GM18868 (cell line): ENCODE measurements around the gene GSC2.
A peak's percentile ranks its signal among the peaks of the same experiment; 100 is the strongest.

Experiments used
- ATAC-seq: cut with Tn5 transposase; IDR thresholded peaks from one replicate; pipeline ENCODE4 v1.9.1; 2021; ENCODE audit warnings: mild to moderate bottlenecking, moderate library complexity; ENCODE audit not compliant: unreplicated experiment

GSC2 gene, protein sequence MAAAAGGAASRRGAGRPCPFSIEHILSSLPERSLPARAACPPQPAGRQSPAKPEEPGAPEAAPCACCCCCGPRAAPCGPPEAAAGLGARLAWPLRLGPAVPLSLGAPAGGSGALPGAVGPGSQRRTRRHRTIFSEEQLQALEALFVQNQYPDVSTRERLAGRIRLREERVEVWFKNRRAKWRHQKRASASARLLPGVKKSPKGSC

DNA sequence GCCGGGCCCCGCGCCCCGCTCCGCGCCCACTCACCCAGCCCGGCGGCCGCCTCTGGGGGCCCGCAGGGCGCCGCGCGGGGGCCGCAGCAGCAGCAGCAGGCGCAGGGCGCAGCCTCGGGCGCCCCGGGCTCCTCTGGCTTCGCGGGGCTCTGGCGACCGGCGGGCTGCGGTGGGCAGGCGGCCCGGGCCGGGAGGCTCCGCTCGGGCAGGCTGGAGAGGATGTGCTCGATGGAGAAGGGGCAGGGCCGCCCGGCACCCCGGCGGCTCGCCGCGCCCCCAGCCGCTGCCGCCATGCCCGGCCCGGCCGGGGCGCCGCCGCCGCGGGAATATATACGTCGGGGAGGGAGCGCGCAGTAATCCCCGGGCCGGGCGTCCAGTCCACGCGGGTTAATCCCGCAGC lies at the start of gene GSC2:
Gene GSC2 (minus strand): TSS at position 302 of the 400 bp plus-strand sequence. CDS start 9 bp downstream, at position 293.
- ATAC-seq, result no peak

DNA sequence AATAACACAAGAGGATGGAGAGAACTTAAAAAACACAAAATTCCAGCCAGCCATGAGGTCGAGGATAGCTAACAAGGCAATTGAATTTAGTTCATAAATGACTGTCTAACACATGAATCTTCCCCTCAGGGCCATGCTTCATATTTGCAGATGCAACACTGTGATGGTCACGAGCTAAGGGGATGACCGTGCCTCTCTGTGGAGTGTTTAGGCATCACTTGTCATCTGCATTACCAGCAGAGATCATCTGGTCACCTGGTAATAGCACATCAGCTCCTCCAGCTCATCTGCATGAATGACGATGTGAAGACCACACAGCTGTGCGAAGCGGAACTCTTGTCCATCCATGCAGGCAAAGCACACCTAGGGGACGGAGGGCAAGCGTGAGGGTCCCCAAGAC lies 49.4 kb upstream of the GSC2 start:
- no peak for ATAC-seq

DNA sequence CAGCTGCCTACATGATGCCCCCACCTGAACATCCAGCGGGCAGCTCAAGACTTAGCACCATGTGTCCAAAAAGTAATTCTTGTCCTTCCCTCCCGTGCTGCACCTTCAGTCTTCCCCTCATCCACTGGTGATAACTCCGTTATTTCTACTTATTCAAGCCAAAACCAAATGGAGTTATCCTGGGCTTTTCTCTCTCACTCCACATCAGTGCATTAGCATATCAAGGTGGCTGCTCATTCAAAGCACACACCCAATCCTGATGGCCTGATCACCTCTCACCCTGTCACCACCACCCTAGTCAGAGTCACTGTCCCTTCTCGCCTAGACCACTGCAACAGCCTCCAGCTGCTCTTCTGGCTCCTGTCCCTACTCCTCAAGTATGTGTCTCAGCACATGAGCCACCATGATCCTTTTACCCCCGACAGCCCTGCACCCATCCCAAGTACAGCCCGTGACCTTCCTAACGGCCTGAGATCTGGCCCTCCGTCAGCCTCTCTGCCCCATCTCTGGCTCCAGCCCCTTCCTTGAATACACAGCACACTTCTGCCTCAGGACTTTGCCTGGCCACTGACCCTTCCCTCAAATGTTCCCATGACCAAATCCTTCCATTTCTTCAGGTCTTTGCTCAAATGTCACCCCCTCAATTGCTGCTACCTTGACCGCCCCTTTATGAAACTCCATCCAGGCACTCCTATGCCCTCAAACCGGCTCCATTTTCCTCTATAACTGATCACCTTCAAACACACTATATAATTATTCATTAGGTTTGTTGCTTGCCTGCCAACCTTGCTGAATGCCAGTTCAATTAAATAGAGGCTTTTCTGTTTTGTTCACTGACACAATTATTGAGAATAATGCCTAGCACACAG lies 48.1 kb upstream of the GSC2 start:
- no peak for ATAC-seq

DNA sequence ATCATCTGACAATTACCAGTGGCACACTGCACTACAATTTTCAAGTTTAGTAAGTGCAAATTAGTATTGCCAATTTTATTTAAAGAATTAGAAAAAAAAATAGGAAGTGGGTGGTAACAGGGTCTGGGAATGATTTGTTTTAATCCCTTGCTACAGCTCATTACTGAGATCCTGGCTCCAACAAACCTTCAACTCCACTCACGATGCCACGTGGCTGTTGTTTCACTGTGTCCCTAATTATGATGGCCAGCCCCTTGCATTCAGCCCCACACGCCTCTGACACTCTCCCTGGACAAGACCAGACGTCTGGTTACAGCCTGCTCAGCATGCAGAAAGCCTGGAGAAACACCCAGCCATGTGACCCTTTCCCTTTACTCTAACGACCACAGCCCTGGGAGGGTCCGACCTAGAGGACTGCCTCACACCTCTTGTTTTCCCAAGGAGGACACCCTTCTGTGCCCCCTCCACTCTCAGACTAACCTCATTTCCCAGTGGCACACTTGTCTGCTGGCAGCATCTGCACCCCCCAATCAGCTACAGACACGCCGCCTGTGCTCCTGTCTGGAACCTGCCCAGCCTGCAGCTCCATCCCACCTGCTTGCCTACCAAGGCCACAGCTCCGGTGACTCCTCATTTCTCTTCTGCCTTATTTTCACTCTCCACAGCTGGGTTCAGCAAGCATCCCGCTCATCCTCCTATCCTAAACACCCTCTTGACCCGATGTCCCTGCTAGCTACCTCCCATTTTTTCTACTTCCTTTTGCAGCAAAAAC lies 46.9 kb upstream of the GSC2 start:
- no peak for ATAC-seq

DNA sequence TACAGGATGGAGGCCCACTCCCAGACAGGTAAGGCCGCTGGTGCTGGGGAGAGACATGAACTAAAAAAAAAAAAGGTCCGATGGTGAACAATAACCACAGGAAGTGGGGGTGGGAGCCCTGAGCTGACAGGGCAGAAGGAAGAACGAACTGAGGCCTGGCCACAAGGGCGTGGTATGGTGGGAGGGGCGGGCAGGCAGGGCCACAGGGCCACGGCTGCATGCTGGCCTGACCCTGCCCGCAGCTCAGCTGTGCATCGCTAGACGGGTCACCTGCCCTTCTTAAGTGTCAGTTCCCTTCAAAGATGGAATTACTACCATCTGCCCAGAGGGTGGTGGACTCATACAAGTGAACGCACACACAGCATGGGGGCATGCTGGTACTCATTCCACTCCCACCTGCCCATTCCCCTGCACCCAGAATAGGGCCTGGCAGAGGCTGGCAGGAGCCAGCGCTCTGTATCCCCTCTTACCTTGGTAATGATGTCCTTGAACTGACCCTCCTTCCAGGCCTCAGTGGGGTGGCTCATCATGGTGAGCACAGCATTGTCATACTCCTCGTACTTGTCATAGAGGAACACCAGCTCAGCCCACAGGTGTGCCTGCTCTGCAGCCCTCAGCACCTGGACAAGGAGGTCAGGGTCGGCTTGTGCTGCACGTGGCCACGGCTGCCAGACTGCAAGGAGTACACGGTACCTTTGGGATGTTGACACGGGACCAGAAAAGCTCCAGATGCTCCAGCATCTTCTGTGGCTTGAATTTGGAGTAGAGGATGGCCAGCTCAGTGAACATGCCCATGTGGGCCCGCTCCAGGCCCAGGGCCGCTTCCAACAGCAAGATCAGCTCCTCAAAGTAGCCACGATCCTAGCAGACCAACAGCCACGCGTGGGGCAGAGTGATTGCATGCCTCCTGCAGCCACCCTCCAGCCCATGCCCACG lies 46.0 kb upstream of the GSC2 start:
- ATAC-seq, result no peak

DNA sequence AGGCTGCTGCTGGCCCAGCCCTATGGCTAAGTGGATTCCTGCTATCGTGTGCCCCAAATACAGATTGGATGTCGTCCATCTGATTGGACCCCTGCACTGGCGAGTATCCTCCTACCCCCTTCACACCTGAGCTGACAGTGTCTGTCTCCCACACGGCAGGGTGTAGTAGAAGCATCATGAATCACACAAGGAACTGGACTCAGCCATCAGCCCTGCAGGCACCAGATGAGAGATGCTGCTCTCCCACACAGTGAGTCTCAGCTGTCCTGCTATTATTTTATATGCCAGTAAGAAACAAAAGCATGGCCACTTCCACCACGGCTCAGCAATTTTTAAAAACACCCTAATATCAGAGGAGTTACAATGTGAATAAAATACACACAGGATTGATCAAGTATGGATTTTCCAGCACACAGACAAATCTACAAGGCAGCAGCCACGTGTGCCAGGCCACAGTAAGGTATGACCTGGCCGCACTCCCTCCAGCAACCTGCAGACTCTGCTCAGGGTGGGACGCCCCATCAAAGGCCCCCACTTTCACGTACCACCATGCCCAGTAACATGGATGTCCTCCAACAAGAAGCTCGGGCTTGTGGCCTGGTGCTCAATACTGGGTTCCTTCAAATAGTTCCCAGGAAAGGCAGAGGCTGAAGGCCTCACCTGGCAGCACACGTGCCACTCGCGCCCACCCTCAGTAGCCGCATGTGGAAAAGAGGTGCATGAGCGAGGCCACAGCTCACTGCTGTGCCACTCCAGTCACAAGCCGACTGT lies 44.9 kb upstream of the GSC2 start:
- ATAC-seq, result no peak

DNA sequence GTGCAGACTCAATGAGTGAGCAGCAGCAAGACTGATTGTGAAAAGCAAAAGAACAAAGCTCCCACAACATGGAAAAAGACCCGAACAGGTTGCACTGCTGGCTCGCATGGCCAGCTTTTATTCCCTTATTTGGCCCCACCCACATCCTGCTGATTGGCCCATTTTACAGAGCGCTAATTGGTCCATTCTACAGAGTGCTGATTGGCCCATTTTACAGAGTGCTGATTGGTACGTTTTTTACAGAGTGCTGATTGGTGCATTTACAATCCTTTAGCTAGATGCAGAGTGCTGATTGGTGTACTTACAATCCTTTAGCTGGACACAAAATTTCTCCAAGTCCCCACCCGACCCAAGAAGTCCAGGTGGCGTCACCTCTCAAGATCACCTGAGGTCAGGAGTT lies 43.8 kb upstream of the GSC2 start:
- no peak for ATAC-seq

DNA sequence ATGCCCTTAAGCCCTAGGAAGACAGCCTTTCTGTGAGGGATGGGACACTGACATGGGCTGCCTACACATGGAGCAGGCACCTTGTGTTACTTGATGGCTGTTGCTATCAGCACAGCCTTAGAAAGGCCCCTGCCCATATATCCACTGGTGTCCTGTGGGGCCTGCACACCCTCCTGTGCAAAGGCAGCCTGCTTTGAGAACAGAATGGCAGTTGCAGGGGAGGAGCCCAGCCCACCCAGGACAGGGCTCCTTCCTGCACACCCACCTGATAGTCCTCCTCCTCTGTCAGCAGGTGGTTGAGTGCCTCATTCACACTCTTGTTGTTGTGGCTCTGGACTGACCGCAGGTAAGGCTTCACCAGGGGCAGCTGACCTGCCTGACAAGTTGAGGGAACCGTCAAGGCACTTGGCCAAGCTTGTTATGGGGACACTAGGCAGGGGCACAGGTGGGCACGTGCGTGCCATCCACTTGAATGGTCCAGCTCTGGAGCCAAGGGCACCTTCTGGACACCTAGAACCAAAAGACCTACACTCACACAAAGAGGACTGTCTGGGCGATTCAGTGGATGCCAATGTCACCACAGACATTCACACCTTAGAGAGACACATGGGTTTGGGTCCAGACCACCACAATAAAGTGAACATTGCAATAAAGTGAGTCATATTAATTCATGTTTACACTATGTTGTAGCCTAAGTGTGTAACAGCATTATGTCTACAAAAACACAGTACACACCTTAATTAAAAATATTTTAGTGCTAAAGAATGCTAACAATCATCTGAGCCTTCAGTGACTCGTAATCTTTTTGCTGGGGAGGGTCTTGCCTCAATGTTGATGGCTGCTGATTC lies 37.8 kb upstream of the GSC2 start:
- no peak for ATAC-seq

DNA sequence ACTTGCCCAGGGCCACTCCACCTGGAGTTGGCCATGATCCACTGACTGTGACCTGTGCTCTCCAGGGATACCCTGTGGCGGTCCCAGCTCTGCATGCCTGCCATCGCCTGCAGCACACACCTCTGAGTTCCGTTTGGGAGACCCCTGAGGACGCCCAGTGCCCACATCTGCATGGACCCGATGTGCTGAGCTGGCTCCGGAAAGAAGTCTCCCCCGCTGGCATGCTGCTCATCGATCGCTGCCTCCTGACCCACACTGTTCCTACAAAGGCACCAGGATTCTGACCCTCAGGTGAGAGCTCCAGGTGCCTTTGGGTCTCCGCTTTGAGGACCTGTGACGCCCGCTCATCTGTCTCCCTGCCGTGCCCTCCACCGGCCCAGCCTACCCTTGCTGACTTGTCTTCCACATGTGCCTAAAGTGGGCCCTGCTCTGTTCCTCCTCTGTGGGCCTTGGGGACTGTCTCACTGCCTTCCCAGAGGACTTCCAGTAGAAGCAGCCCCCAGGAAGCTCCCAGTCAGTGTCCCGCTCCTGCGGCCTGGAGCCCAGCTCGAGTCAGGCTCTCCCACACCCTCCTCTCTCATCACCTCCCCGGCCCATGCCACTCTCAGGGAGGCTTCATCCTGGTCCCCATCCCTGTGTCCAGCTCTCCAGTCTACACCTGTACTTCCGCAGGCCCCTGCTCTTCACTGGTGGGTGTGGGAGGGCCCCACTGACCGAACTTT lies 34.3 kb upstream of the GSC2 start:
- ATAC-seq, result no peak

DNA sequence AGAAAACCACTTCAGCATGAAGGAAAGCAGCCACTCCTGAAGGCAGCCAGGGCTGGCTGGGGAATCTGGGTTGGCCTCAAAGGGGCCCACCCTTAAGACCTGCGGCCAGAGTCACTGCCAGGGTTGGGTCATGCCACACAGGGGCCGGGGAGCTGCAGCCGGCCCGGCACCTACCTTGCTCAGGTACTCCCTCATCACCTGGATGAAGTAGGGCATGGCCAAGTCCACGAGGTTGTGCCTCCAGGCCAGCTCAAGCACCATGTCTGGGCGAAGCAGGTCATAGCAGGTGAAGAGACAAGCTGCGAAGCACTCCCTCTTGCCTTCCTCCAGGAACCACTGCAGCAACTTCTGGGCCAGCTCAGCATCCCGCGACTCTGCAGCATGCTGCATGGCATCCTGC lies 33.1 kb upstream of the GSC2 start:
- ATAC-seq, result no peak

DNA sequence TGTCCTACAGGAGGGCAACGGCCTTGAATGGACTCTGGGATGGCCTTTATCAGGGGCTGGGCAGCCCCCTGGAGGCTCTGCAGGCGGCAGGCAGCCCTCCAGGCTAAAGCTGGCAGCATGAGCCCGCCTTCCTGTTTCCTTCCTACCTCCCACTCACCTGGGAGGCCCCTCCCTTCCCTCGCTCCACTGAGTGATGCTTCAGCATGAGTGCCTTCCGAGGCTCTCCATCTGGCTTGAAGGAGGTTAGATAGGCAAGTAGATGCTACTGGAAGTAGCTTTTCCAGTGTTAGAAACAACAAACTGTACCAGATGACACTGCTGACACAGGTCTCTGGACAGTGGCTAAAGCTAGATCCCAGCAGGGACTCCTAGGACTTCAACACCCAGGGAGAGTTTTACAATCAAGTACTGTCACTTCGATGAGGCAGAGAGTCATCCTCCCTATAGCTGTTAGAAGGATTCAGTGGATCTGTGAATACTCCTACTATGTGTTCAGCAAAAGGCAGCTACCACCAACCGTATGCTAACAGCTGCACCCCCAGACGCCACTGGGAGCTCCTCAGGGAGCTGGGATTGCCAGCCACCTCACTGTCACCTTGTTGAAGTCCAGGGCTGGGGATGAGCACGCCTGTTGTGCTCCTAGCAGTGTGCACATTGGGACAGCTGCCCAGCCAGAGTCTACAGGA lies 32.5 kb upstream of the GSC2 start:
- no peak for ATAC-seq

DNA sequence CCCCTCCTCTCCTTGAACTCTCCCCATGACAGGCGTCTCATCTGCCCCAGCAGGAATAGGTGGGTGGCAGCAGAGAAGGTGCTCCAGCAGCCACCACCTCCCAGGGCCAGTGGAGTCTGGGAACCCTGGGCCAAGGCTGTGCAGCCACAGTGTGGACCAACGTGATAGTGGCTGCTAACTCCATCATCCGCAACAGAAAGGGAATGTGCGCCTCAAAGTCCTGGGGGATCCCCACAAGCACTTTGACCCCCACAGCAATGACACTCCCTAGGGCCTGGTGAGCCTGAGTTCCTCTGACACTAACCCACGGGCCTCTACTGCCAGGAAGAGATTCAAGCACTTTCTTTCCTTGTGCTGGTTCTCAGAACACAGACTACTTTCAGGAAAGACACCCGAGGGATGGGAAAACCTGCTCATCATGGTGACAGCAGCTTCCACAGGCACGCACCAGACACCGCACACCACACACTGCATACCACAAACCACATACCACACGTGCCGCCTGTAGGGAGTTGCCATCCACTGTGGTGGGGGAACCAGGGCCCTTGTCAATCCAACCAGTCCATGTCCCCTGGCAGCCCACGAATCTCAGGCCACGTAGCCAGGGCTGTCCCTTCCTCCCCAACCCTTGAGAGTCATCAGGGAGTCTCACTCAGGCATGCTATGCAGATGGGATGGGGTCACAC lies 31.8 kb upstream of the GSC2 start:
- ATAC-seq, result no peak

DNA sequence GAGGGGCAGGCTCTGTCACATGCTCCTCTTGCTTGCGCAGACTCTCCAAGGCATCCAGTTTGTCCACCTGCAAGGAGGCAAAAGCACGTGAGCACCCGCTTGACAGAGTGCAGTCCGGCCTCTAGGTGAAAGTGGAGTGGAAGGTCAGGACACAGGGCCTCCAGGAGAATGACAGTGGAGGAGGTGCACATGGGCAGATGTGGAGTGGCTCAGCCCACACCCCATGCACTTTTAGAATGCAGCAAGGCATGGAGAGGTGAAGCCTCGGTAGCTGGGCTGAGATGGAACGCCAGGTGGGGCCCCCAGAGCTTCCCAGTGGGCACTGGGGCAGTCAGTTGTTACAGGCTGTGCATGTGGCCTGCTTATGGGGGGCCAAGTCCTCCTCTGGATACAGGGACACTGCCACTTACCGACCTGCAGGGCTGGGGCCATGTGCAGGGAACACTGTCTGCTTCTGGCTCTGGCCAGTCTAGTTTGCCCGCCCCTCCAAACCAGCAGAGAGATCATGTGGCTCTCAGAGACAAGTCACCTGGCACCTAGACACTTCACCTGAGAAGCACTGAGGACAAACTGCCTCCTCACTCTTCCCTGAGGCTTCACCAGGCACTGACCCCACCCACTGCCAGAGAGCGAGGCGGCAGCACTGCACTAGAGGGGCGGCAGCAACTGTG lies 30.8 kb upstream of the GSC2 start:
- no peak for ATAC-seq

DNA sequence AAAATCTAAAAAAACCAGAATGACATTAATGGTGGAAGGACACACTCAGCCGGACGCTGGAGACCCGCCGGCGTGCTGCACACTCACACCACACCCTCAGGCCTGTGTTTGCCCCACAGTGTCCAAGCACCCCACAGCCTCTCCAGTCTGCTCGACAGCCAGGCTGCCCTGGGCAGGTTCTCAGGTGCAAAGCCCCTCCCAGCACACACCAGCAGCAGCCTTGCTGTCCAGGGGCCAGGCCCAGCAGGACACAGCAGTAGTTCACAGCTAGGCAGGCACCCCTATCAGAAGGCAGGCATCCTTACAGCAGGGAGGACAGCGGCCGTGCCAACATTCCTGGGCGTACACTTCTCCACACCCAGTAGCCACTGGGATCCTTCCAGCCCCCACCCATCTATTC lies 30.1 kb upstream of the GSC2 start:
- no peak for ATAC-seq

DNA sequence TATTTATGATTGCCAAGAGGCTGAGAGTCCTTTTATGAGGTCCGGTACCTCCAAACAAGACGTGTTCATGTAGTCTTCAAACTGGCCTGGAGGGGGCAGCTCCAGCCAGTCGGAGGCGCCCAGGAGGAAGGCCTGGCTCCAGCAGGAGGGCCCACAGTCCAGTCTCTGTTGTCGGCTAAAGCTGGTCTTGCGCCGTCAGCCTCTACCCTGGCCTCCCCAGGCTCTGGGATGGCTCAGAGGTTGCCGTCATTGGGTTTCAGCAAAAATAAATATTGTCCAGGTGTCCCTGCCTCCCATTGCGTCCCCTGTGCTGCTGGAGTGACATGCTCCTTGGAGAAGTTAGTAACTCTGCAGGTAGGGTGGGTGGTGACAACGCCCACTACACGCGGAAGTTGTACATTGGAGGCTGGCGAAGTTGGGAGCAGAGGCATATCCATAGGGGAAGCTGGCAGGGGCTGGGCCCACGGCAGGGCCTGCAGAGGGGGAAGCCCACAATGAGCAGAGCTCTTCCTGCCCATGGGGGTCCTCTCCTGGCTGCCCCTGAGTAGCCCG lies 29.5 kb upstream of the GSC2 start:
- peak; percentile 44 for ATAC-seq
